Cardiac muscle cell (in vitro differentiated cells and primary cell): ENCODE results near the gene CD93. TPM values are rescaled to one million over a fixed set of nuclear protein-coding genes. Genes with fewer than 3 reads are reported as not detected.

Experiments used
- DNase-seq, 2 donors: peaks; one replicate each; pipeline versions ENCODE4 v3.0.0 to v3.0.0-alpha.2; 2010 to 2017; ENCODE audit warnings: low read depth in 1 of 2, low spot score in 1 of 2
- H3K27ac ChIP-seq: fragments of 200-600 bp; sonication (generic); 2 replicates; pipeline ENCODE4 v1.5.1; 2016
- H3K27me3 ChIP-seq: fragments of 200-600 bp; sonication (generic); 2 replicates; pipeline ENCODE4 v1.6.0; 2016; ENCODE audit warnings: control low read depth
- H3K36me3 ChIP-seq: fragments of 200-600 bp; sonication (generic); 2 replicates; pipeline ENCODE4 v1.5.1; 2016; ENCODE audit warnings: control low read depth
- H3K4me1 ChIP-seq: fragments of 200-600 bp; sonication (generic); 2 replicates; pipeline ENCODE4 v1.8.1; 2017; ENCODE audit warnings: low read depth, mild to moderate bottlenecking, mixed run types
- H3K4me3 ChIP-seq: fragments of 200-600 bp; sonication (generic); 2 replicates; pipeline ENCODE4 v1.5.1; 2016; ENCODE audit warnings: mild to moderate bottlenecking
- H3K9me3 ChIP-seq: fragments of 200-600 bp; sonication (generic); 2 replicates; pipeline ENCODE4 v1.5.1; 2017; ENCODE audit warnings: low read depth, mild to moderate bottlenecking, control low read depth
- polyA plus RNA-seq: library from polyadenylated mRNA; unstranded; fragments of >200 nt; fragmentation: Nextera tagmentation; extraction: Ambion mirVana; gene quantifications from 2 replicates; pipeline ENCODE4 v1.2.1, GENCODE V29; 2016
- total RNA-seq: library from RNA; depleted of rRNA; stranded (reverse); fragments of >200 nt; gene quantifications from 2 replicates; pipeline ENCODE4 v1.2.3, GENCODE V29; 2016
- TF ChIP-seq, protein P1 (sequence below): IDR thresholded peaks from 2 replicates; pipeline ENCODE4 v1.5.1; 2012; ENCODE audit warnings: low read depth, mild to moderate bottlenecking, low read length

Gene CD93
- total and polyA plus RNA-seq, 2 experiments from 2014 or later = 0.15 to 0.63 TPM

DNA sequence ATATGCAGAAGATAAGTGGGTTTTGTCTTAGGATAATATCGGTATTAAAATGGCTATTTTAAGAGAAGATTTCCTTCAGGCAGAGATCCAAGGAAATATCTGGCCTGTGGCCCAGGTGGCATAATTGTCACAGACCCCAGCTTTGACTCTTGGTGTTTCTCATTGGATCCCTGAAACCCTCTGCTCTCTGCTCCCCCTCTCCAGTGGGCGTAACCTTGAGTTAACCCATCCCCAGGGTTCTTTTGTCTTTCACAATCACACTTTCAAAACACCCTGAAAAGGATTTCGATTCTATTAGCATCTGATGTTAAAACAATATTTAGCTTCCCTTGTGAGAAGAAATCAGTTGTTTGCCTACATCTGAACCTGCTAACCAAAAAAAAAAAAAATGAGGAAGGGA is 43.9 kb downstream of the CD93 start:
- Histone ChIP-seq H3K4me3 (no peak overlapping the region), H3K27me3 (peaks cover 81% of the 10 kb centered on the region), H3K4me1 (no peaks in the 10 kb centered on the region), H3K27ac (no peak overlapping the region), H3K36me3 (no peaks in the 10 kb centered on the region), H3K9me3 (no peaks in the 10 kb centered on the region)
- DNase-seq = no peak
- TF ChIP-seq, protein P1, sequence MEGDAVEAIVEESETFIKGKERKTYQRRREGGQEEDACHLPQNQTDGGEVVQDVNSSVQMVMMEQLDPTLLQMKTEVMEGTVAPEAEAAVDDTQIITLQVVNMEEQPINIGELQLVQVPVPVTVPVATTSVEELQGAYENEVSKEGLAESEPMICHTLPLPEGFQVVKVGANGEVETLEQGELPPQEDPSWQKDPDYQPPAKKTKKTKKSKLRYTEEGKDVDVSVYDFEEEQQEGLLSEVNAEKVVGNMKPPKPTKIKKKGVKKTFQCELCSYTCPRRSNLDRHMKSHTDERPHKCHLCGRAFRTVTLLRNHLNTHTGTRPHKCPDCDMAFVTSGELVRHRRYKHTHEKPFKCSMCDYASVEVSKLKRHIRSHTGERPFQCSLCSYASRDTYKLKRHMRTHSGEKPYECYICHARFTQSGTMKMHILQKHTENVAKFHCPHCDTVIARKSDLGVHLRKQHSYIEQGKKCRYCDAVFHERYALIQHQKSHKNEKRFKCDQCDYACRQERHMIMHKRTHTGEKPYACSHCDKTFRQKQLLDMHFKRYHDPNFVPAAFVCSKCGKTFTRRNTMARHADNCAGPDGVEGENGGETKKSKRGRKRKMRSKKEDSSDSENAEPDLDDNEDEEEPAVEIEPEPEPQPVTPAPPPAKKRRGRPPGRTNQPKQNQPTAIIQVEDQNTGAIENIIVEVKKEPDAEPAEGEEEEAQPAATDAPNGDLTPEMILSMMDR = no peak

DNA sequence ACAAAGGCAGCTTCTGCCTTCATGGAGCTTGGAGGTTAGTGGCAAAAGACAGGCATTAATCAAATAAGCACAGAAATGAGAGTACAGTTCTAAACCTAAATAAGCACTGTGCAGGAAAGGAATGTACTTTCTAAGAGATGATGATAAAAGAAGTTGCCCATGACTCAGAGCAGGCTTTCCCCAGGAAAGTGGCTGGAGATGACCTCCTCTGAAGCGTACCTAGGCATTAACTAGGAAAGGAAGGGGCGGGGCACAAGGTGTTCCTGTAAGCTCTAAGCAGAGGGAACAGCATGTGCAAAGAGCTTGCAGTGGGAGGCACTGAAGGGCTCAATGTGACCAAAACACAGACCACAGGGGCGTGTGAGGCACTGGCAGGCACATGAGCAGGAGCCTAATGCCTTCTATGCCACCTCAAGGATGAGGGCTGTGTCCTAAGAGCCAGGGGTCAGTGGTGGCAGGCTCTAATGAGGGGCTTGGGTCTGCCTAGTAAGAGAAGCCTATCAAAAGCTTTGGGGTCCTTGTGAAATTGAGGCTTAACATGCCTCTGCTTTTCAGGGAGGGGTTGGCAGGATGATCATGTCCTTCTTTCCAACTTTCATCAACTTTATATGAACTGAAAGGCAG is 46.1 kb downstream of the CD93 start:
- H3K27me3 ChIP-seq = peaks cover 87% of the 10 kb centered on the region

DNA sequence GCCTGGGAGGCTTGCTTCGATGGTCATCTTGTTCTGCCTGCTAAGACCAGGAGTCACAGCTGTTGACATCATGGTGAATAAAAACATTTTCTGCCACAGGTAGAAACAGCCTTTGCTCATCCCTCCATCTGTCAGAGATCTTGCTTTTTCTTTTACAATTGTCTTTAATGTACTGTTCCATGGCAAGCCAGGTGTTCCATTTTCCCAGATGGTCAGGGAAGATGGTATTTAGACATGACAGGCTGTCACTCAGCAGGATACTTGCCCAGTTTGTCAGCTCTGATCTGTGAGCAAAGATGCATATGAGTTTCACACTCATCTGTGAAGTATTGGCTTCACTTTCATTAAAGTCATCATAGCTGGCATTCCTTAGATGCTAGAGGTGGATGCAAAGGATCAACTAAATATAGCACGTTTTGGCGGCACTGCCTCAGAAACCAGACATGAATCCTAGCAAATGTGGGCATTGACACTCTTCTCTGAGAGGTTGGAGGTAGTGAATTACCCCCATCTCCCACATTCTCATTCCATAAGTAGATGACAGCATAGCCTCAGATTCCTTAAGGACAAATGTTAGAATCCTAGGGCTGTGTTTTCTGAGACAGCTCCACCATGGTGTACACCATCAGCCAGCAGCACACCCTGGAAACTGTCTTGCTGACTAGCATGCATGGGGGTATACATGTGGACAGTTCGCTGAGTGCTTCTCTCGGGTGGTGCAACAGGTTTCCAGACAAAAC is 46.8 kb downstream of the CD93 start:
- Histone ChIP-seq H3K4me3 (no peak overlapping the region), H3K36me3 (no peaks in the 10 kb centered on the region), H3K27ac (no peak overlapping the region), H3K27me3 (peaks cover 90% of the 10 kb centered on the region), H3K4me1 (no peaks in the 10 kb centered on the region), H3K9me3 (no peaks in the 10 kb centered on the region)
- TF ChIP-seq, protein P1 = no peak
- no peak for DNase-seq

More for the DNA sequence above, 46.1 kb downstream of the CD93 start:
- Histone ChIP-seq H3K27ac (no peak overlapping the region), H3K4me3 (no peak overlapping the region), H3K4me1 (no peaks in the 10 kb centered on the region), H3K36me3 (no peaks in the 10 kb centered on the region), H3K9me3 (no peaks in the 10 kb centered on the region)
- TF ChIP-seq, protein P1 = no peak
- no peak for DNase-seq

DNA sequence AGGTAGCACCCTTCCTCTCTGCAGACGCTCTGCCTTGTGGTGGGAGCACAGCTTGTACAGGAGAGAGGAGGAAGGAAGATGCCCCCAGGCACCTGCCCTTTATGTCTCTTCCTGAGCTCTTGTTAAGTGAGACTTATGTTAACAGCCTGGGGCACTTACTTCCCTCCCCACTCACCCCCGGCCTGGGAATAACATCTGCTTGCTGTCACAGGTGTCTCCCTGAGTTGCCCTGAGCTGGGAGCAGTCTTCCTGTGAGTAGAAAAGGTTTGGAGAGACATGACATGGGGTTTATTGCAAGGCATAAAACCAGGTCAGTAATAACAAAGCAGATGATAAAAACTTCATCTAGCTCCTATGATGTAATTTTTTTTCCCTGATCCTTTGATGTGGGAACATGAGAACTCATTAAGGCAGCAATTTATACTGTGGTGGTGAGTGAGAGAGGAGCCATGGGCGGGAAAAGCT is 49.1 kb downstream of the CD93 start:
- peaks cover 12% of the 10 kb centered on the region for H3K4me1 ChIP-seq
- H3K27me3 ChIP-seq = peaks cover 79% of the 10 kb centered on the region
- H3K27ac ChIP-seq = no peak overlapping the region
- H3K36me3 ChIP-seq = no peaks in the 10 kb centered on the region
- no peak overlapping the region for H3K4me3 ChIP-seq
- H3K9me3 ChIP-seq = no peaks in the 10 kb centered on the region
- TF ChIP-seq, protein P1 = no peak
- no peak for DNase-seq

DNA sequence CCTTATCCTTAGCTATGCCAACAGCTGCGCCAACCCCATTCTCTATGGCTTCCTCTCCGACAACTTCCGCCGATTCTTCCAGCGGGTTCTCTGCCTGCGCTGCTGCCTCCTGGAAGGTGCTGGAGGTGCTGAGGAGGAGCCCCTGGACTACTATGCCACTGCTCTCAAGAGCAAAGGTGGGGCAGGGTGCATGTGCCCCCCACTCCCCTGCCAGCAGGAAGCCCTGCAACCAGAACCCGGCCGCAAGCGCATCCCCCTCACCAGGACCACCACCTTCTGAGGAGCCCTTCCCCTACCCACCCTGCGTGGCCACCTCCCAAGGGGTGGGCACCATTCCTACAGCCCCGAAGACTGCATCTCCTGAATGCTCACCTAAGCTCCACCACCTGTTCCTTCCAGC is 49.8 kb downstream of the CD93 start:
- TF ChIP-seq, protein P1 = no peak
- Histone ChIP-seq H3K4me1 (peaks cover 18% of the 10 kb centered on the region), H3K36me3 (no peaks in the 10 kb centered on the region), H3K27ac (no peak overlapping the region), H3K9me3 (no peaks in the 10 kb centered on the region), H3K27me3 (peaks cover 72% of the 10 kb centered on the region), H3K4me3 (no peak overlapping the region)
- DNase-seq = no peak
